DOHH2 (cell line): Measurements from ENCODE around the gene CCNH.
A peak's percentile ranks its signal among the peaks of the same experiment; 100 is the strongest.

Source experiments
- H3F3A ChIP-seq: fragments of 200-600 bp; sonication (generic), shearing (Covaris generic); 2 replicates; pipeline ENCODE4 v1.6.0; 2016; ENCODE audit warnings: antibody characterized with exemption, mild to moderate bottlenecking; ENCODE audit not compliant: control insufficient read depth, insufficient read depth
- H3K27ac ChIP-seq: fragments of 200-600 bp; sonication (generic); 2 replicates; pipeline ENCODE4 v1.5.1; 2014; ENCODE audit warnings: low read depth, mild to moderate bottlenecking, low read length, moderate library complexity
- H3K27me3 ChIP-seq: fragments of 200-600 bp; sonication (generic); 2 replicates; pipeline ENCODE4 v1.6.1; 2014; ENCODE audit warnings: mild to moderate bottlenecking, low read length, mixed read lengths; ENCODE audit not compliant: control insufficient read depth
- H3K36me3 ChIP-seq: fragments of 200-600 bp; sonication (generic); 2 replicates; pipeline ENCODE4 v1.6.1; 2014; ENCODE audit warnings: mild to moderate bottlenecking, low read length, moderate library complexity, mixed read lengths; ENCODE audit not compliant: control insufficient read depth
- H3K4me1 ChIP-seq: fragments of 200-600 bp; sonication (generic); 2 replicates; pipeline ENCODE4 v1.6.1; 2014; ENCODE audit warnings: mild to moderate bottlenecking, low read length, mixed read lengths; ENCODE audit not compliant: control insufficient read depth
- H3K4me2 ChIP-seq: fragments of 200-600 bp; sonication (generic); 2 replicates; pipeline ENCODE4 v1.6.0; 2014; ENCODE audit warnings: mild to moderate bottlenecking, low read length, moderate library complexity
- H3K4me3 ChIP-seq: fragments of 200-600 bp; sonication (generic); 2 replicates; pipeline ENCODE4 v1.5.1; 2014; ENCODE audit warnings: mild to moderate bottlenecking, low read length, mixed read lengths
- H3K79me2 ChIP-seq: fragments of 200-600 bp; sonication (generic); 2 replicates; pipeline ENCODE4 v1.6.1; 2014; ENCODE audit warnings: mild to moderate bottlenecking, low read length, mixed read lengths; ENCODE audit not compliant: control insufficient read depth
- H3K9me2 ChIP-seq: fragments of 200-600 bp; sonication (generic); replicated peaks from 2 replicates; pipeline ENCODE4 v1.6.1; 2014; ENCODE audit warnings: mild to moderate bottlenecking, low read length, mixed read lengths; ENCODE audit not compliant: control insufficient read depth
- H3K9me3 ChIP-seq: fragments of 200-600 bp; sonication (generic); 2 replicates; pipeline ENCODE4 v1.6.1; 2014; ENCODE audit warnings: antibody characterized with exemption, low read length, mixed read lengths; ENCODE audit not compliant: control insufficient read depth, insufficient read depth
- H4K20me1 ChIP-seq: fragments of 200-600 bp; sonication (generic); 2 replicates; pipeline ENCODE4 v1.6.0; 2014; ENCODE audit warnings: low read depth, mild to moderate bottlenecking, antibody characterized with exemption, low read length, moderate library complexity; ENCODE audit not compliant: control insufficient read depth, insufficient read depth
- CTCF ChIP-seq: fragments of 200-600 bp; sonication (generic); IDR thresholded peaks from one replicate; pipeline ENCODE4 v1.5.1; 2014; ENCODE audit warnings: antibody characterized with exemption, mild to moderate bottlenecking, low read depth, low read length; ENCODE audit not compliant: poor library complexity, severe bottlenecking
- EZH2phosphoT487 ChIP-seq: fragments of 200-600 bp; sonication (generic); IDR thresholded peaks from 2 replicates; pipeline ENCODE4 v1.6.1; 2017; ENCODE audit warnings: borderline replicate concordance, mild to moderate bottlenecking, antibody characterized with exemption, low read length, moderate library complexity, mixed read lengths

Gene CCNH

DNA sequence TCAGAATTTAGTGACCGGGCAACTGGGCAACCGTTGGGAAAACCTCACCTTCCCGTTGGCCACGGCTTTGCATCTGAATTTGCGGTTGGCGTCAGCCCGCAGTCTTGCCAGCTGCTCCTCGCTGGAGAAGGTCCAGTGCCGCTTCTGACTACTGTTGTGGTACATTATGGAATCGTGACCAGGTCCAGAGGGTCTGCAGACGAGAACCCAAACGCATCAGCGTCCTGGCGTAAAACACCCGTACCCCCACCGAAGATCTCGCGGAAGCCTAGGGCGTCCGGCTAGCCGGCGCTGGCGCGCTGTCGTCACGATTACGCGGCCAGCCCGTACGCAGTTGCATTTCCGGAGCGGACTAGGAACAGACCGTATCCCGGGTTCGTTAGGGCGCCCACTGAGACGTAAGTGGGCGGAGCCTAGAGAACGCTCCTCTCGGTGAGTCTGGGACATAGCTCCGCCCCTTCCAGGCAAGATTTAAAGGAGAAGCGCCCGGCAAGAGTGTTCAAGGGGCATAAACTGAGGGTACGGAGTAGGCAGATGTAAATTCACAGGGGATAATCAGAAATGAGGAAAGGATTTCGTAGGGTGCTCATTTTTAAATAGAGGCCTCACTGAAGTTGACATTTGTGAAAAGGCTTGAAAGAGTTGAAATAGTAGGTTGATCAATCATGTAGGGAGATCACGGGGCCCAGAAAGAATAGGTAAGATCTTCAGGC lies at the start of gene CCNH:
Gene CCNH, minus strand, starts transcription at position 301 of the 713 bp plus-strand sequence. Its CDS starts 136 bp downstream, at position 165.
- peaks cover 18% of the 10 kb centered on the region for H3K4me1 ChIP-seq
- peaks cover 46% of the 10 kb centered on the region for H3K36me3 ChIP-seq
- peak within 1 kb of the TSS; percentile 97 for H3K4me3 ChIP-seq
- H3K4me2 ChIP-seq, result peak within 1 kb of the TSS; percentile 72
- H3K9me3 ChIP-seq, result no peaks in the 10 kb centered on the region
- H3K27me3 ChIP-seq, result no peaks in the 10 kb centered on the region
- H3F3A ChIP-seq, result peaks cover 2% of the 10 kb centered on the region; the same call in 1 of the 2 replicates
- peaks cover 48% of the 10 kb centered on the region for H3K79me2 ChIP-seq
- peak within 1 kb of the TSS; percentile 55 for H3K27ac ChIP-seq
- H3K9me2 ChIP-seq, result no peaks in the 10 kb centered on the region
- H4K20me1 ChIP-seq, result peaks cover 3% of the 10 kb centered on the region; the same call in 1 of the 2 replicates
- TF ChIP-seq EZH2phosphoT487 (no peak), CTCF (no peak)

DNA sequence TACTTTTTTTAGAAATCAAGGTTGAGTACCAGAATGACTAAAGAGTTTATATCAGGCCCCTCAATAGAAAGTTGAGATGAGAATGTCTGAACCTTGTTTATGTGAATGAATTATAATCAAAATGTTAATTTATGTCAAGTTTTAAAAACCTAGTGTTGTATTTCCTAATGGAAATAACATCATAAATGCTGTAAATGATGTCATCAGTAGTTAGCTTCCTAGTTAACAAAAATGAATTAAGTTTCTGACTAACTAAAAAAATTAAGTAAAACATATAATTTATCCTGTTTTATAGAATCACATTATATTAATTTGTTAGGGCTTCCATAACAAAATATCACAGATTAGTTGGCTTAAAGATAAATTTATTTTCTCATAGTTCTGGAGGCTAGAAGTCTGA lies 45.0 kb upstream of the CCNH start:
- no peaks in the 10 kb centered on the region for H4K20me1 ChIP-seq
- H3F3A ChIP-seq, result no peaks in the 10 kb centered on the region
- no peaks in the 10 kb centered on the region for H3K79me2 ChIP-seq
- H3K9me2 ChIP-seq, result no peaks in the 10 kb centered on the region
- no peak overlapping the region for H3K4me3 ChIP-seq
- no peaks in the 10 kb centered on the region for H3K36me3 ChIP-seq
- H3K27ac ChIP-seq, result no peak overlapping the region
- H3K27me3 ChIP-seq, result no peaks in the 10 kb centered on the region; the same call in 1 of the 2 replicates
- no peak overlapping the region for H3K4me2 ChIP-seq
- no peaks in the 10 kb centered on the region for H3K9me3 ChIP-seq
- TF ChIP-seq EZH2phosphoT487 (no peak), CTCF (no peak)
- no peaks in the 10 kb centered on the region for H3K4me1 ChIP-seq

GRCh38 chr5:87453801-87454200 lies 41.1 kb upstream of the CCNH start:
- no peak overlapping the region for H3K27ac ChIP-seq
- TF ChIP-seq EZH2phosphoT487, result no peak
- TF ChIP-seq CTCF, result no peak
- H3K9me3 ChIP-seq, result no peaks in the 10 kb centered on the region

More at GRCh38 chr5:87453801-87454200, 41.1 kb upstream of the CCNH start:
- Histone ChIP-seq H3K4me1 (no peaks in the 10 kb centered on the region), H3K4me3 (no peak overlapping the region), H3K27me3 (peaks cover 3% of the 10 kb centered on the region; the same call in 1 of the 2 replicates), H3K4me2 (no peak overlapping the region), H3F3A (no peaks in the 10 kb centered on the region), H3K79me2 (no peaks in the 10 kb centered on the region), H3K9me2 (no peaks in the 10 kb centered on the region), H4K20me1 (no peaks in the 10 kb centered on the region), H3K36me3 (no peaks in the 10 kb centered on the region)
